ENCODE results near the gene YARS1.

DNA sequence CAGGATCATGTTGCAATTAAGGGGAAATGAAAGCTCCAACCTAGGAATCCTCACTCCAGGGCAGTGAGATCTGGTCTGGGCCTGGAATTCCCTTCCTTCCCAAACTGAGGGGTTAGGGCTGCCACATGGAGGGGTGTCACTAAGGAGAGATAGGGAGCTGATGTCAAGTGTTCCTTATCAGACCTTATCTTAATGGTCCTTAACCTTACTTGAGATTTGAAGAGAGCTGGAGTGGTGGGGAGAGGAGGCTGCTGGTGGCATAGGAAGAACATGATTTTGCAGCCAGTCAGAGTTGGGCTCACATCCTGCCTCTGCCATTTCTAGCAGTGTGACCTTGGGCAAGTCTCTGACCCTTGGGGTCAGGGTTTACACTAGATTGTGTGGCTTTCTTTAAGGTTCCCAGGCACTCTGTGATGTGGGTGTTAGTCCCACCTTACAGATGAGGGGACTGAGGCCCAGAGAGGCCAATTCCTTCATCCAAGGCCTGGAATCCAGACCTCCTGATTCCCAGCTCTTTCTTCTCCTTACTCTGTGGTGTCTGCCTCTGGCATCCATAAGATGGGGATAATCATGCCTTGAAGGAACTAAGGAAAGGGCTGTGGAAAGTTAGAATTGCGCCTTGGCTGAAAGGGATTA, 58.2 kb downstream of the YARS1 start:
- TF ChIP-seq POLR2AphosphoS5 (IDR thresholded peaks at IDR 0.05; ENCODE audit: low read depth, low read length) (no peak), RAD21 (IDR thresholded peaks at IDR 0.05; ENCODE audit: low read depth) (no peak), ZNF274 (IDR thresholded peaks at IDR 0.05; ENCODE audit: low read depth, low read length) (no peak), POLR2A (IDR thresholded peaks at IDR 0.05; ENCODE audit: borderline replicate concordance, extremely low read depth, insufficient read depth, insufficient read length) (no peak), YY1 (IDR thresholded peaks at IDR 0.05; ENCODE audit: extremely low read depth, insufficient replicate concordance, low read depth, low read length) (no peak), SRF (IDR thresholded peaks at IDR 0.05; ENCODE audit: low read depth) (no peak), FOSL1 (IDR thresholded peaks at IDR 0.05; ENCODE audit: low read depth) (no peak), EGR1 (IDR thresholded peaks at IDR 0.05; ENCODE audit: low read depth) (no peak), JUND (IDR thresholded peaks at IDR 0.05) (no peak), ZFX (IDR thresholded peaks at IDR 0.05) (0 out of 2 replicates have a peak, but pooled peaks have one; percentile 8)
- TF ChIP-seq, protein P1, sequence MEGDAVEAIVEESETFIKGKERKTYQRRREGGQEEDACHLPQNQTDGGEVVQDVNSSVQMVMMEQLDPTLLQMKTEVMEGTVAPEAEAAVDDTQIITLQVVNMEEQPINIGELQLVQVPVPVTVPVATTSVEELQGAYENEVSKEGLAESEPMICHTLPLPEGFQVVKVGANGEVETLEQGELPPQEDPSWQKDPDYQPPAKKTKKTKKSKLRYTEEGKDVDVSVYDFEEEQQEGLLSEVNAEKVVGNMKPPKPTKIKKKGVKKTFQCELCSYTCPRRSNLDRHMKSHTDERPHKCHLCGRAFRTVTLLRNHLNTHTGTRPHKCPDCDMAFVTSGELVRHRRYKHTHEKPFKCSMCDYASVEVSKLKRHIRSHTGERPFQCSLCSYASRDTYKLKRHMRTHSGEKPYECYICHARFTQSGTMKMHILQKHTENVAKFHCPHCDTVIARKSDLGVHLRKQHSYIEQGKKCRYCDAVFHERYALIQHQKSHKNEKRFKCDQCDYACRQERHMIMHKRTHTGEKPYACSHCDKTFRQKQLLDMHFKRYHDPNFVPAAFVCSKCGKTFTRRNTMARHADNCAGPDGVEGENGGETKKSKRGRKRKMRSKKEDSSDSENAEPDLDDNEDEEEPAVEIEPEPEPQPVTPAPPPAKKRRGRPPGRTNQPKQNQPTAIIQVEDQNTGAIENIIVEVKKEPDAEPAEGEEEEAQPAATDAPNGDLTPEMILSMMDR (IDR thresholded peaks at IDR 0.05 in 2 of 3, conservative IDR thresholded peaks at IDR 0.05 in 1 of 3; ENCODE audit: borderline replicate concordance in 1 of 3, insufficient read depth in 1 of 3, low read depth in 2 of 3, low read length in 2 of 3), result no peak
- TF ChIP-seq, protein P2, sequence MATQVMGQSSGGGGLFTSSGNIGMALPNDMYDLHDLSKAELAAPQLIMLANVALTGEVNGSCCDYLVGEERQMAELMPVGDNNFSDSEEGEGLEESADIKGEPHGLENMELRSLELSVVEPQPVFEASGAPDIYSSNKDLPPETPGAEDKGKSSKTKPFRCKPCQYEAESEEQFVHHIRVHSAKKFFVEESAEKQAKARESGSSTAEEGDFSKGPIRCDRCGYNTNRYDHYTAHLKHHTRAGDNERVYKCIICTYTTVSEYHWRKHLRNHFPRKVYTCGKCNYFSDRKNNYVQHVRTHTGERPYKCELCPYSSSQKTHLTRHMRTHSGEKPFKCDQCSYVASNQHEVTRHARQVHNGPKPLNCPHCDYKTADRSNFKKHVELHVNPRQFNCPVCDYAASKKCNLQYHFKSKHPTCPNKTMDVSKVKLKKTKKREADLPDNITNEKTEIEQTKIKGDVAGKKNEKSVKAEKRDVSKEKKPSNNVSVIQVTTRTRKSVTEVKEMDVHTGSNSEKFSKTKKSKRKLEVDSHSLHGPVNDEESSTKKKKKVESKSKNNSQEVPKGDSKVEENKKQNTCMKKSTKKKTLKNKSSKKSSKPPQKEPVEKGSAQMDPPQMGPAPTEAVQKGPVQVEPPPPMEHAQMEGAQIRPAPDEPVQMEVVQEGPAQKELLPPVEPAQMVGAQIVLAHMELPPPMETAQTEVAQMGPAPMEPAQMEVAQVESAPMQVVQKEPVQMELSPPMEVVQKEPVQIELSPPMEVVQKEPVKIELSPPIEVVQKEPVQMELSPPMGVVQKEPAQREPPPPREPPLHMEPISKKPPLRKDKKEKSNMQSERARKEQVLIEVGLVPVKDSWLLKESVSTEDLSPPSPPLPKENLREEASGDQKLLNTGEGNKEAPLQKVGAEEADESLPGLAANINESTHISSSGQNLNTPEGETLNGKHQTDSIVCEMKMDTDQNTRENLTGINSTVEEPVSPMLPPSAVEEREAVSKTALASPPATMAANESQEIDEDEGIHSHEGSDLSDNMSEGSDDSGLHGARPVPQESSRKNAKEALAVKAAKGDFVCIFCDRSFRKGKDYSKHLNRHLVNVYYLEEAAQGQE (IDR thresholded peaks at IDR 0.05; ENCODE audit: low read depth), result no peak
- TF ChIP-seq, protein P3, sequence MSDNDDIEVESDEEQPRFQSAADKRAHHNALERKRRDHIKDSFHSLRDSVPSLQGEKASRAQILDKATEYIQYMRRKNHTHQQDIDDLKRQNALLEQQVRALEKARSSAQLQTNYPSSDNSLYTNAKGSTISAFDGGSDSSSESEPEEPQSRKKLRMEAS (IDR thresholded peaks at IDR 0.05), result no peak
